HL-60 (cell line): ENCODE data around the gene PRRT1.
A peak's percentile ranks its signal among the peaks of the same experiment; 100 is the strongest.

Experiments
- DNase-seq, 2 experiments: peaks; one replicate each; pipeline ENCODE4 v3.0.0-alpha.2; 2010 to 2020; ENCODE audit warnings: low read depth in 1 of 2, low spot score in 1 of 2
- H3K27ac ChIP-seq: fragments of 250-450 bp; sonication (Bioruptor Pico); replicated peaks from 2 replicates; pipeline ENCODE4 v1.5.1; 2020; ENCODE audit warnings: mild to moderate bottlenecking, moderate library complexity
- H3K27me3 ChIP-seq: fragments of 250-450 bp; sonication (Bioruptor Pico); 2 replicates; pipeline ENCODE4 v1.5.1; 2021; ENCODE audit warnings: mild to moderate bottlenecking, moderate library complexity; ENCODE audit not compliant: insufficient read depth, poor library complexity, severe bottlenecking
- H3K4me3 ChIP-seq: replicated peaks from 2 replicates; pipeline ENCODE4 v1.5.1; 2011; ENCODE audit warnings: mild to moderate bottlenecking, control low read depth, low read length; ENCODE audit not compliant: insufficient read depth
- CTCF ChIP-seq: IDR thresholded peaks from one replicate; pipeline ENCODE4 v1.5.1; 2011; ENCODE audit warnings: low read length, control low read depth, inconsistent platforms; ENCODE audit not compliant: insufficient read depth
- GABPA ChIP-seq: IDR thresholded peaks from 2 replicates; pipeline ENCODE4 v1.6.1; 2012; ENCODE audit warnings: low read depth
- POLR2AphosphoS5 ChIP-seq: IDR thresholded peaks from 2 replicates; pipeline ENCODE4 v1.6.1; 2012; ENCODE audit warnings: low read depth
- SPI1 ChIP-seq: IDR thresholded peaks from 2 replicates; pipeline ENCODE4 v1.6.1; 2012; ENCODE audit warnings: low read depth, mild to moderate bottlenecking, borderline replicate concordance
- TF ChIP-seq, protein P1 (sequence below): IDR thresholded peaks from 2 replicates; pipeline ENCODE4 v1.6.1; 2012; ENCODE audit warnings: low read depth; ENCODE audit not compliant: insufficient replicate concordance

Gene PRRT1

GRCh38 chr6:32196682-32197616 is 45.2 kb upstream of the PRRT1 start:
- DNase-seq, result peak in 1 of 2 experiments; percentile 60
- TF ChIP-seq SPI1 (peak; percentile 4; the same call in 1 of the 2 replicates), GABPA (no peak), CTCF (no peak)
- TF ChIP-seq, protein P1, sequence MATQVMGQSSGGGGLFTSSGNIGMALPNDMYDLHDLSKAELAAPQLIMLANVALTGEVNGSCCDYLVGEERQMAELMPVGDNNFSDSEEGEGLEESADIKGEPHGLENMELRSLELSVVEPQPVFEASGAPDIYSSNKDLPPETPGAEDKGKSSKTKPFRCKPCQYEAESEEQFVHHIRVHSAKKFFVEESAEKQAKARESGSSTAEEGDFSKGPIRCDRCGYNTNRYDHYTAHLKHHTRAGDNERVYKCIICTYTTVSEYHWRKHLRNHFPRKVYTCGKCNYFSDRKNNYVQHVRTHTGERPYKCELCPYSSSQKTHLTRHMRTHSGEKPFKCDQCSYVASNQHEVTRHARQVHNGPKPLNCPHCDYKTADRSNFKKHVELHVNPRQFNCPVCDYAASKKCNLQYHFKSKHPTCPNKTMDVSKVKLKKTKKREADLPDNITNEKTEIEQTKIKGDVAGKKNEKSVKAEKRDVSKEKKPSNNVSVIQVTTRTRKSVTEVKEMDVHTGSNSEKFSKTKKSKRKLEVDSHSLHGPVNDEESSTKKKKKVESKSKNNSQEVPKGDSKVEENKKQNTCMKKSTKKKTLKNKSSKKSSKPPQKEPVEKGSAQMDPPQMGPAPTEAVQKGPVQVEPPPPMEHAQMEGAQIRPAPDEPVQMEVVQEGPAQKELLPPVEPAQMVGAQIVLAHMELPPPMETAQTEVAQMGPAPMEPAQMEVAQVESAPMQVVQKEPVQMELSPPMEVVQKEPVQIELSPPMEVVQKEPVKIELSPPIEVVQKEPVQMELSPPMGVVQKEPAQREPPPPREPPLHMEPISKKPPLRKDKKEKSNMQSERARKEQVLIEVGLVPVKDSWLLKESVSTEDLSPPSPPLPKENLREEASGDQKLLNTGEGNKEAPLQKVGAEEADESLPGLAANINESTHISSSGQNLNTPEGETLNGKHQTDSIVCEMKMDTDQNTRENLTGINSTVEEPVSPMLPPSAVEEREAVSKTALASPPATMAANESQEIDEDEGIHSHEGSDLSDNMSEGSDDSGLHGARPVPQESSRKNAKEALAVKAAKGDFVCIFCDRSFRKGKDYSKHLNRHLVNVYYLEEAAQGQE, result no peak
- peak overlapping the region; percentile 90 for H3K27ac ChIP-seq
- H3K4me3 ChIP-seq, result peak overlapping the region; percentile 61
- H3K27me3 ChIP-seq, result no peaks in the 10 kb centered on the region

DNA sequence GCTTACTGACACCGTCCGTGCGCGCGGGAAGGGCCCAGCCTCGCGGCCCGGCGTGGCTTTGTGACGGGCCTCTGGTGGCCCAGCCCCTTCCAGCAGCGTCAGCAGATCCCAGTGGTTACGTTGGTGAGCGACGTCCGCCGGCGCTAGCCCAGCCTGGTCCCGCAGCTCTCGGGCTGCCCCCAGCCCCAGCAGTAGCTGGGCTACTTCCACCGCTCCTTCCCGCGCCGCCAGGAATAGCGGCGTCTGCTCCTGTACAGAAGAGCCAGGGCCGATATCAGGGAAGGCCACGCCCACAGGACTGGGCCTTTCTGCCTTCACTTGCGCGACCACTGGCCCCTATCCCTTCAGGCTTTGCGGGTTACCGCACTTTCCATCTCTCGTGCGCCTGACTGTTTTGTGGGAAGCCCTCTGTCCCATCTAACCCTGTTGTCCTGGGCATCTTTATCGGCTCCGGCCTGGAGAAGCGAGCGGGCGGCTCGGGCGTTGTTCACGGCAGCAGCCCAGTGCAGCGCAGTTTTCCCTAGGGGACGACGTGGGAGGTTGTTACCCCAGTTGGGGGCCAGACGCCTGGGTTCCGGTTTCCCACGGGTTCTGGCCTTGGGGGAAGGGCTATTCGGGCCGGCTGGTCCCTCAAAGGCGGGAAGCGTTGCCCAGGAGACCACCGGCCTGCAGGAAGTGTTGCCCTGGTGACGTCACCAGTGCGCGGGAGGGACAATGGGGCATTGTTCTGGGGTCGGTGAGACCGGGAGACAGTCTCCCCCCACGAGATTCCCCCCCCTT is 44.4 kb upstream of the PRRT1 start:
- Histone ChIP-seq H3K4me3 (peak overlapping the region; percentile 61), H3K27me3 (no peaks in the 10 kb centered on the region), H3K27ac (peak overlapping the region; percentile 90)
- TF ChIP-seq CTCF (no peak), POLR2AphosphoS5 (peak; percentile 90), GABPA (no peak)
- peak; percentile 74 to 77 for DNase-seq

DNA sequence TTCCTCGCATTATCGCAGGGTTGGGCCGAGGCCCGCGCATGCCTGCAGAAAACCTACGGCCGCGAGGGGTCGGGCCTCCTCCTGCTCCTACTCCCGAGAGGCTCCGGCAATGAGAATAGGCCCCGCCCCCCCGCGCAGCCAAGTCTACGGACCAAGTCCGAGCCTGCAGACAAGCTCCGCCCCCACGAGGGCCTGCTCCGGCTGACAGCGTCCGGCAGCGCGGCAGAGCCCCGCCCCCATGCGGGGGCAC is 43.8 kb upstream of the PRRT1 start:
- no peaks in the 10 kb centered on the region for H3K27me3 ChIP-seq
- TF ChIP-seq GABPA, result no peak
- no peak for TF ChIP-seq POLR2AphosphoS5
- no peak for TF ChIP-seq CTCF
- TF ChIP-seq SPI1, result no peak
- TF ChIP-seq, protein P1, result no peak
- no peak overlapping the region; the same call in 1 of the 2 replicates for H3K4me3 ChIP-seq
- peak; percentile 100 for DNase-seq
- H3K27ac ChIP-seq, result peak overlapping the region; percentile 90; the same call in 1 of the 2 replicates
